Measurements from ENCODE around the gene MYRF. TPM values are rescaled to one million over a fixed set of nuclear protein-coding genes. Genes with fewer than 3 reads are reported as not detected.

The MYRF gene
- total and polyA plus RNA-seq, 2 donors (not counting 1 experiment from before 2014, with no cell fraction given): 0.27 to 0.34 TPM

DNA sequence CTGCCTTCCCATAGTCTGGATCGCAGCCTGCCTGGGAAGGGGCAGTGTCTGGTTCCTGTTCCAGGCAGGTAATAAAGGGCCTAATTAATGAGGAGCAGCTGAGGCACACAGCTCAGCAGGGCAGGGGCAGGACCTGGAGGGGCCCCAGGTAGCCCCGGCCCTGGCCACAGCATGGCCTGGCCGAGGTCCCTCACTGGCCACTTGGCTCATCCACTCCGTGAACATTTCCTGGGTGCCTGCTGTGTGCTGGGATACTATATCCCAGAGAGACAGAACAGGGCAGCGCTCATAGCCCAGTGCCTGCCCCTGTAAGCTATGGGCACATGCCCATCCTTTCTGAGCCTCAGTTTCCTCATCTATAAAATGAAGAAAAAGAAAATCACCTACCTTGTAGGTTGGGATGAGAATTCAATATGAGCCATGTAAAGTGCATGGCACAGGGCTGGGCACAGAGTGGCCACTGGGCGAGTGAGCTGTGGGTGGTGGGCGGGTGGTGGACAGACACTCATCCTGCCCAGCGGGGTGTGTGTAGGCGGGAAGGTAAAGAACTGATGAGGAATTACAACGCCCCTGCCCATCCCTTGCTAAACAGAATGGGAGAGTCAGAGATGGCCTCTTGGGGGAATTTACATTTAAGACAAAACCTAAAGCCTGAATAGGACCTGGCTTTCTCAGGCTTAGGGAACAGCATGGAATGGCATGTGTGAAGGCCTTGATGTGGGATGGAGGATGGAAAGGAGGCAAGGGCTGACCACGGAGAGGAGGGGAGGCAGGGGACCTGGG, 9.2 kb downstream of the MYRF start:
- H3K36me3 ChIP-seq (replicated peaks in 1 of 2; ENCODE audit: control extremely low read depth in 1 of 2, control insufficient read depth in 1 of 2, extremely low read depth in 1 of 2, insufficient read depth in 2 of 2, low read length in 1 of 2): no peaks in the 10 kb centered on the region
- peaks cover 4% of the 10 kb centered on the region for H3K4me1 Mint-ChIP-seq
- peaks cover 7% of the 10 kb centered on the region for H3K27me3 Mint-ChIP-seq
- no peak overlapping the region for H3K4me2 ChIP-seq (replicated peaks; ENCODE audit: low read depth, low read length, poor library complexity, severe bottlenecking)
- H4K20me1 ChIP-seq (ENCODE audit: control insufficient read depth, insufficient read depth, low read length, poor library complexity, severe bottlenecking): no peaks in the 10 kb centered on the region
- no peak overlapping the region for H3K4me3 ChIP-seq (ENCODE audit: control extremely low read depth in 1 of 5, extremely low read depth in 1 of 5, insufficient read depth in 1 of 5, low read depth in 2 of 5, low read length in 4 of 5)
- ChIA-PET POLR2A (no interaction called here), CTCF (no interaction called here)
- H3K79me2 ChIP-seq (ENCODE audit: control insufficient read depth, insufficient read depth, low read length): no peaks in the 10 kb centered on the region
- H3K27ac ChIP-seq (ENCODE audit: low read length in 2 of 2): no peak overlapping the region
- 89% methylated on average over 10 of the region's 11 CpGs for WGBS (ENCODE audit: insufficient coverage)
- no peak overlapping the region for H3K4me3 Mint-ChIP-seq
- no peaks in the 10 kb centered on the region for H3K9me3 ChIP-seq (ENCODE audit: control extremely low read depth in 1 of 3, control insufficient read depth in 2 of 3, insufficient read depth in 1 of 3, low read length in 2 of 3)
- peaks cover 0 to 1% of the 10 kb centered on the region in 2 donors for H3K4me1 ChIP-seq (ENCODE audit: control insufficient read depth in 2 of 2, insufficient read depth in 2 of 2, low read length in 2 of 2)
- H3K9ac ChIP-seq (ENCODE audit: low read length): no peak overlapping the region
- H3K27ac Mint-ChIP-seq: no peak overlapping the region
- no peak for DNase-seq
- no peak for ATAC-seq (ENCODE audit: low read depth)
- no peaks in the 10 kb centered on the region for H3K27me3 ChIP-seq (replicated peaks in 1 of 4; ENCODE audit: control extremely low read depth in 1 of 4, control insufficient read depth in 3 of 4, insufficient read depth in 4 of 4, low read length in 3 of 4)
- no peak overlapping the region for H2AFZ ChIP-seq (ENCODE audit: insufficient read depth, low read depth, low read length, poor library complexity, severe bottlenecking)
- intact Hi-C loops (cut with micrococcal nuclease): no loop called here
- H3K9me3 Mint-ChIP-seq (ENCODE audit: insufficient read depth): no peaks in the 10 kb centered on the region
- TF ChIP-seq, protein P1, sequence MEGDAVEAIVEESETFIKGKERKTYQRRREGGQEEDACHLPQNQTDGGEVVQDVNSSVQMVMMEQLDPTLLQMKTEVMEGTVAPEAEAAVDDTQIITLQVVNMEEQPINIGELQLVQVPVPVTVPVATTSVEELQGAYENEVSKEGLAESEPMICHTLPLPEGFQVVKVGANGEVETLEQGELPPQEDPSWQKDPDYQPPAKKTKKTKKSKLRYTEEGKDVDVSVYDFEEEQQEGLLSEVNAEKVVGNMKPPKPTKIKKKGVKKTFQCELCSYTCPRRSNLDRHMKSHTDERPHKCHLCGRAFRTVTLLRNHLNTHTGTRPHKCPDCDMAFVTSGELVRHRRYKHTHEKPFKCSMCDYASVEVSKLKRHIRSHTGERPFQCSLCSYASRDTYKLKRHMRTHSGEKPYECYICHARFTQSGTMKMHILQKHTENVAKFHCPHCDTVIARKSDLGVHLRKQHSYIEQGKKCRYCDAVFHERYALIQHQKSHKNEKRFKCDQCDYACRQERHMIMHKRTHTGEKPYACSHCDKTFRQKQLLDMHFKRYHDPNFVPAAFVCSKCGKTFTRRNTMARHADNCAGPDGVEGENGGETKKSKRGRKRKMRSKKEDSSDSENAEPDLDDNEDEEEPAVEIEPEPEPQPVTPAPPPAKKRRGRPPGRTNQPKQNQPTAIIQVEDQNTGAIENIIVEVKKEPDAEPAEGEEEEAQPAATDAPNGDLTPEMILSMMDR (IDR thresholded peaks at IDR 0.05): no peak
- no peak for TF ChIP-seq EZH2 (IDR thresholded peaks at IDR 0.05; ENCODE audit: borderline replicate concordance, insufficient read depth, low read depth, low read length, poor library complexity, severe bottlenecking)

DNA sequence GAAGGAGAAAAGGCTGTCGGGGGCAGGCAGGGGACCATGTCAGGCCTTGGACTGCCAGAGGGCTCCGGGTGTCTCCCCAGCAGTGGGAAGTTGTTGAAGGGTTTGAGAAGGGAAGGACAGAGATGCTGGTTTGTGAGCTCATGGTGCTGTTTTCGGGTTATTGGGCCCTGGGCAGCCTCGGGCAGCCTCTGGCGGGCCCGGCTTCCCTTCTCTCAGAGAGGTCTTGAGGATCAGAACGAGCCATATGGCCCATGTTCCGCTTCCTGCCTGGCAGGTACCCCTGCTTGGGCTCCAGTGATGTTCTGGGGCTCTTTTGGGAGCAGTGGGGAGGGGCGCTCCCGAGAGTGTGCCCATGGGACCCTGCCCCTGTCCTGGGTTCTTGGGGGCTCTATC, 9.8 kb downstream of the MYRF start:
- Histone ChIP-seq H2AFZ (ENCODE audit: insufficient read depth, low read depth, low read length, poor library complexity, severe bottlenecking) (no peak overlapping the region), H3K4me3 (ENCODE audit: control extremely low read depth in 1 of 5, extremely low read depth in 1 of 5, insufficient read depth in 1 of 5, low read depth in 2 of 5, low read length in 4 of 5) (no peak overlapping the region), H4K20me1 (ENCODE audit: control insufficient read depth, insufficient read depth, low read length, poor library complexity, severe bottlenecking) (no peaks in the 10 kb centered on the region), H3K4me2 (replicated peaks; ENCODE audit: low read depth, low read length, poor library complexity, severe bottlenecking) (no peak overlapping the region), H3K4me1 (ENCODE audit: control insufficient read depth in 2 of 2, insufficient read depth in 2 of 2, low read length in 2 of 2) (no peaks in the 10 kb centered on the region), H3K79me2 (ENCODE audit: control insufficient read depth, insufficient read depth, low read length) (no peaks in the 10 kb centered on the region), H3K9me3 (ENCODE audit: control extremely low read depth in 1 of 3, control insufficient read depth in 2 of 3, insufficient read depth in 1 of 3, low read length in 2 of 3) (no peaks in the 10 kb centered on the region), H3K27ac (ENCODE audit: low read length in 2 of 2) (no peak overlapping the region), H3K9ac (ENCODE audit: low read length) (no peak overlapping the region), H3K36me3 (replicated peaks in 1 of 2; ENCODE audit: control extremely low read depth in 1 of 2, control insufficient read depth in 1 of 2, extremely low read depth in 1 of 2, insufficient read depth in 2 of 2, low read length in 1 of 2) (no peaks in the 10 kb centered on the region), H3K27me3 (replicated peaks in 1 of 4; ENCODE audit: control extremely low read depth in 1 of 4, control insufficient read depth in 3 of 4, insufficient read depth in 4 of 4, low read length in 3 of 4) (no peaks in the 10 kb centered on the region)
- Mint-ChIP-seq H3K9me3 (ENCODE audit: insufficient read depth) (no peaks in the 10 kb centered on the region), H3K27me3 (peaks cover 7% of the 10 kb centered on the region), H3K4me3 (no peak overlapping the region), H3K4me1 (peaks cover under 1% of the 10 kb centered on the region), H3K27ac (no peak overlapping the region)
- DNase-seq (no peak), ATAC-seq (ENCODE audit: low read depth) (no peak)
- intact Hi-C loops (cut with micrococcal nuclease): no loop called here
- no peak for TF ChIP-seq EZH2 (IDR thresholded peaks at IDR 0.05; ENCODE audit: borderline replicate concordance, insufficient read depth, low read depth, low read length, poor library complexity, severe bottlenecking)
- TF ChIP-seq, protein P1 (IDR thresholded peaks at IDR 0.05): no peak
- ChIA-PET POLR2A (no interaction called here), CTCF (no interaction called here)
- WGBS (ENCODE audit: insufficient coverage): 80% methylated on average over 10 of the region's 10 CpGs

All from B cell (primary cell).